GM19452 (cell line): ENCODE results near the gene PLAC1.

Source experiments
- ATAC-seq: cut with Tn5 transposase; IDR thresholded peaks from one replicate; pipeline ENCODE4 v1.9.1; 2021; ENCODE audit not compliant: unreplicated experiment

PLAC1 gene

GRCh38 chrX:134631426-134632346 lies 26.6 kb downstream of the PLAC1 start:
- ATAC-seq, result no peak

- ATAC-seq, result no peak
Measured at GRCh38 chrX:134628663-134629062, 29.6 kb downstream of the PLAC1 start.

- no peak for ATAC-seq
Measured at GRCh38 chrX:134626434-134626833, 31.8 kb downstream of the PLAC1 start.

- ATAC-seq, result no peak
Measured at GRCh38 chrX:134625315-134625718, 33.0 kb downstream of the PLAC1 start.

- no peak for ATAC-seq
Measured at GRCh38 chrX:134624046-134624430, 34.2 kb downstream of the PLAC1 start.

GRCh38 chrX:134623293-134624045 lies 34.8 kb downstream of the PLAC1 start:
- ATAC-seq, result no peak

GRCh38 chrX:134622813-134623185 lies 35.5 kb downstream of the PLAC1 start:
- no peak for ATAC-seq

GRCh38 chrX:134622056-134622812 lies 36.0 kb downstream of the PLAC1 start:
- ATAC-seq, result peak; percentile 92

- no peak for ATAC-seq
Measured at GRCh38 chrX:134619838-134620237, 38.4 kb downstream of the PLAC1 start.

GRCh38 chrX:134613396-134613795 lies 44.9 kb downstream of the PLAC1 start:
- ATAC-seq, result no peak

GRCh38 chrX:134608153-134608552 lies 50.1 kb downstream of the PLAC1 start:
- no peak for ATAC-seq

GRCh38 chrX:134607523-134607922 lies 50.7 kb downstream of the PLAC1 start:
- ATAC-seq, result no peak

GRCh38 chrX:134604701-134605311 lies 53.5 kb downstream of the PLAC1 start:
- no peak for ATAC-seq

- ATAC-seq, result no peak
Measured at GRCh38 chrX:134603806-134604700, 54.2 kb downstream of the PLAC1 start.

GRCh38 chrX:134602410-134602809 lies 55.9 kb downstream of the PLAC1 start:
- ATAC-seq, result no peak

- no peak for ATAC-seq
Measured at GRCh38 chrX:134601240-134601765, 57.0 kb downstream of the PLAC1 start.

- ATAC-seq, result no peak
Measured at GRCh38 chrX:134600714-134601113, 57.6 kb downstream of the PLAC1 start.

- ATAC-seq, result no peak
Measured at GRCh38 chrX:134599184-134599914, 58.9 kb downstream of the PLAC1 start.

- ATAC-seq, result no peak
Measured at GRCh38 chrX:134592303-134592702, 66.0 kb downstream of the PLAC1 start.
